ENCODE measurements around the gene RGS12.

GRCh38 chr4:3315566-3315965 lies 22.7 kb downstream of the RGS12 start:
- TF ChIP-seq CTCF (IDR thresholded peaks at IDR 0.05; ENCODE audit: poor library complexity), result no peak
- TF ChIP-seq EZH2 (IDR thresholded peaks at IDR 0.05; ENCODE audit: borderline replicate concordance), result no peak
- no peak for TF ChIP-seq EZH2phosphoT487 (IDR thresholded peaks at IDR 0.05; ENCODE audit: low read depth, severe bottlenecking, unreplicated experiment)

Measured in hepatocyte (in vitro differentiated cells).